Neural crest cell (in vitro differentiated cells): Measurements from ENCODE around the gene TMEM39B. TPM values are rescaled to one million over a fixed set of nuclear protein-coding genes. Genes with fewer than 3 reads are reported as not detected.

Source experiments
- DNase-seq: peaks from one replicate; pipeline ENCODE4 v3.0.0; 2021; ENCODE audit warnings: low read depth, mixed read lengths, low spot score
- H3K27ac Mint-ChIP-seq: one replicate; pipeline ENCODE4 v1.8.0; 2021; ENCODE audit warnings: mild to moderate bottlenecking, mixed read lengths; ENCODE audit not compliant: unreplicated experiment
- H3K27me3 Mint-ChIP-seq: 2 replicates; pipeline ENCODE4 v1.8.0; 2021; ENCODE audit warnings: low read depth, mild to moderate bottlenecking, mixed read lengths
- H3K36me3 Mint-ChIP-seq: 2 replicates; pipeline ENCODE4 v1.8.0; 2021; ENCODE audit warnings: low read depth, mild to moderate bottlenecking, mixed read lengths
- H3K4me1 Mint-ChIP-seq: 2 replicates; pipeline ENCODE4 v1.8.0; 2021; ENCODE audit warnings: mixed read lengths
- H3K4me3 Mint-ChIP-seq: one replicate; pipeline ENCODE4 v1.8.0; 2021; ENCODE audit warnings: mild to moderate bottlenecking, mixed read lengths
- H3K9me3 Mint-ChIP-seq: 2 replicates; pipeline ENCODE4 v1.8.0; 2021; ENCODE audit warnings: mixed read lengths
- CTCF ChIP-seq: fragments of 200-600 bp; sonication (generic); conservative IDR thresholded peaks from 2 replicates; pipeline ENCODE4 v1.5.0; 2021; ENCODE audit warnings: antibody characterized with exemption, mild to moderate bottlenecking
- total RNA-seq: library from RNA; stranded (reverse); gene quantifications from 2 replicates; pipeline ENCODE4 v1.2.1, GENCODE V29; 2021

The TMEM39B gene
- total RNA-seq, 1 donor from 2014 or later = 34.8 TPM

DNA sequence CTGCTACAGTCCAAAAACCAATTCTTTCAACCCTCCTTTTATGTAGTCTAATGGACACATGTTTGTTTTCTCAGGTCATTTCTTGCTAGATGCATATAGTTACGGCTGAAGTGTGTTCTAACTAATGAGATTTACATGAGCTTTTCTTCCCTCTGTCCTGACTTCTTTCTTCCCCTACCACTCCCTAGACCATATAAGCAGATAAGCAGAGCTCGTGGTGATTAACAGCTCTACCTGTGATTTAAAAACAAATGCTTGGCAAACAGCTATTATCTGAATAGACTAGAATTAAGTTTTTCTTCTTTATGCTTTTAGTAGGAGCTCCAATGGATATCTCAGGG, 40.5 kb upstream of the TMEM39B start:
- H3K27ac Mint-ChIP-seq = no peak overlapping the region

GRCh38 chr1:32035119-32035518, 37.6 kb upstream of the TMEM39B start:
- no peaks in the 10 kb centered on the region for H3K9me3 Mint-ChIP-seq
- no peak overlapping the region for H3K4me3 Mint-ChIP-seq
- no peak for DNase-seq
- no peak overlapping the region for H3K27ac Mint-ChIP-seq
- TF ChIP-seq CTCF = no peak
- H3K27me3 Mint-ChIP-seq = no peaks in the 10 kb centered on the region
- peaks cover 23% of the 10 kb centered on the region for H3K36me3 Mint-ChIP-seq
- H3K4me1 Mint-ChIP-seq = peaks cover 4% of the 10 kb centered on the region

More for the DNA sequence above, 40.5 kb upstream of the TMEM39B start:
- Mint-ChIP-seq H3K36me3 (peaks cover 16% of the 10 kb centered on the region), H3K4me3 (no peak overlapping the region), H3K27me3 (no peaks in the 10 kb centered on the region), H3K9me3 (no peaks in the 10 kb centered on the region), H3K4me1 (peaks cover 8% of the 10 kb centered on the region)
- no peak for DNase-seq
- no peak for TF ChIP-seq CTCF

GRCh38 chr1:32040711-32041110, 32.0 kb upstream of the TMEM39B start:
- TF ChIP-seq CTCF = no peak
- Mint-ChIP-seq H3K27ac (no peak overlapping the region), H3K36me3 (peaks cover 21% of the 10 kb centered on the region)

DNA sequence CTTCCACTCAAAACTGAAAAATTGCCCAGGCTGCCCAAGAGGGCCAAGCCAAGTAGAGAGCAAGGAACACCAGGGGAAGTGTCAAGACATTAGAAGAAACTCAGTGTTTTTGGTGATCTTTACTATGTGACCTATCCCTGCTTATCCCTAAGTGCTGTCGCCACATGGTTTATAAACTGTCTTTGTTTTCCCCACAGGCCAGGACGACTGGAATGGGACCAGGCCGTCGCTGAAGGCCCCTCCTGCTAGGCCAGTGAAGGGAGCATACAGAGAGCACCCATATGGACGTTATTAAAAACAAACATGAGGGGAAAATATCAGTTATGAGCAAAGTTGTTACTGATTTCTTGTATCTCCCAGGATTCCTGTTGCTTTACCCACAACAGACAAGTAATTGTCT, 30.4 kb upstream of the TMEM39B start:
- H3K4me1 Mint-ChIP-seq = no peaks in the 10 kb centered on the region
- no peaks in the 10 kb centered on the region for H3K9me3 Mint-ChIP-seq
- no peaks in the 10 kb centered on the region for H3K27me3 Mint-ChIP-seq
- H3K36me3 Mint-ChIP-seq = peaks cover 25% of the 10 kb centered on the region
- no peak for DNase-seq
- no peak overlapping the region for H3K4me3 Mint-ChIP-seq
- TF ChIP-seq CTCF = no peak
- no peak overlapping the region for H3K27ac Mint-ChIP-seq

More at GRCh38 chr1:32040711-32041110, 32.0 kb upstream of the TMEM39B start:
- H3K27me3 Mint-ChIP-seq = no peaks in the 10 kb centered on the region
- H3K4me1 Mint-ChIP-seq = no peaks in the 10 kb centered on the region
- no peak overlapping the region for H3K4me3 Mint-ChIP-seq
- no peak for DNase-seq
- no peaks in the 10 kb centered on the region for H3K9me3 Mint-ChIP-seq

DNA sequence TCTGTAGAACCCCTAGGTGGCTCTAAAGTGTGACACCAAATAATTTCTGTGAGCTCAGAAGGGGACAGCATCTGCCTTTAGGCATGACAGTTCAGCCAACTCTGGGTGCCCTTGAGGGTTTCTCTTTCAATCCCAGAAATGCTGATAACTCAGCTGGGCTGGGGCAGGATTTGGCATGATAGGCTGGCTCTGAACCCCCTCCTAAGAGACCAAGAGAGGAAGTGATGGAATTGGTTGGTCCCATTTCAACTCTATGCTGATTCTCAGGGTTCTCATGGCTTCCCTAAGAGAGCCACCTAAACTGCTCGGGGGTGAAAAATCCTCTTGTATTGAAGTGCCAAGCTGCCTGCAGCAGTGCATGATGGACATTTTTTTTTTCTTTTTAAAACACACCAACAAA, 28.5 kb upstream of the TMEM39B start:
- H3K9me3 Mint-ChIP-seq = no peaks in the 10 kb centered on the region
- no peak for DNase-seq
- TF ChIP-seq CTCF = no peak
- H3K4me1 Mint-ChIP-seq = no peaks in the 10 kb centered on the region
- H3K36me3 Mint-ChIP-seq = peaks cover 23% of the 10 kb centered on the region
- no peak overlapping the region for H3K4me3 Mint-ChIP-seq
- H3K27ac Mint-ChIP-seq = no peak overlapping the region
- H3K27me3 Mint-ChIP-seq = no peaks in the 10 kb centered on the region

DNA sequence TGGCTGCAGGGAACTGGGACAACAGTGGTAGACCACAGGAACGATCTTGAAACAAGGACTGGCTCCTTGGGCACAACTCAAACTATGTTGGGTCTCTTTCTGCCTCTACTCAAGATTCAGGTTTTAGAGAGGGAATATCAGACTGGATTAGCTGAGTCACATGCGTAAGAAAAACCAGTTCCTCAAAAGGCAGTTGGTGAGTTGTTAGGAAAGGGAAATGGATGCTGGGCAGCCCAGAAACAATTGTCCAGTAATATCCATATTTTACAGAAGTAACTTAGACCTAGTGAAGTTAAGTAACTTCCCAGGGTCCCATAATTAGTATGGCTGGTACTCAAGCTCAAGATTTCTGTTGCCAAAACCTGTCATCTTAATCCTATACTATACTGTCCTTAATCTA, 27.0 kb upstream of the TMEM39B start:
- TF ChIP-seq CTCF = no peak
- DNase-seq = no peak
- H3K4me3 Mint-ChIP-seq = no peak overlapping the region
- H3K27ac Mint-ChIP-seq = peak overlapping the region; percentile 81
- H3K36me3 Mint-ChIP-seq = peaks cover 18% of the 10 kb centered on the region
- H3K4me1 Mint-ChIP-seq = no peaks in the 10 kb centered on the region
- no peaks in the 10 kb centered on the region for H3K9me3 Mint-ChIP-seq
- H3K27me3 Mint-ChIP-seq = no peaks in the 10 kb centered on the region
